ENCODE measurements around the gene GPR158.

Gene GPR158

GRCh38 chr10:25405871-25406270 is 231.1 kb downstream of the GPR158 start:
- DNase-seq (ENCODE audit: low spot score) = no peak

- DNase-seq (ENCODE audit: low spot score) = no peak
Measured at GRCh38 chr10:25417611-25418010, 242.8 kb downstream of the GPR158 start.

- no peak for DNase-seq (ENCODE audit: low spot score)
Measured at GRCh38 chr10:25425776-25426175, 251.0 kb downstream of the GPR158 start.

- no peak for DNase-seq (ENCODE audit: low spot score)
Measured at GRCh38 chr10:25436431-25436830, 261.6 kb downstream of the GPR158 start.

DNA sequence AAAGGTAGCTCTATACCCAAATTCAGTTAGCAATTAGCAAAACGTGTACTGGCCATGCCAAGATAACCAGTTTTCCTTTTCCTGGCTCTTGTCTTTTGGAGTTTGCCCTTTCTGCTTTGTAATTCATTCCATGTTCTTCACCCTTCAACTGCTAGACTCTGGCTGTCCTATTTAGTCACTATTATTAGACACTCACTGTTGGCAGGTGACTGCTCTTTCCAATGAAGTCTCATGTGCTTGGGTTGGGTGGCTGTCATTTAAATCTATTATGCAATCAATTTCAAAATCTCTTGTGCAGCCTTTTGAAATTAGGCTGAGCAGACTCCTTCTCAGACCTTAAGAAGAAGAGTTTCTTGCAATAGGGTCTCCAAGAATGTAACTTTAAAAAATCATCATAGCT is 266.5 kb downstream of the GPR158 start:
- DNase-seq (ENCODE audit: low spot score) = no peak

DNA sequence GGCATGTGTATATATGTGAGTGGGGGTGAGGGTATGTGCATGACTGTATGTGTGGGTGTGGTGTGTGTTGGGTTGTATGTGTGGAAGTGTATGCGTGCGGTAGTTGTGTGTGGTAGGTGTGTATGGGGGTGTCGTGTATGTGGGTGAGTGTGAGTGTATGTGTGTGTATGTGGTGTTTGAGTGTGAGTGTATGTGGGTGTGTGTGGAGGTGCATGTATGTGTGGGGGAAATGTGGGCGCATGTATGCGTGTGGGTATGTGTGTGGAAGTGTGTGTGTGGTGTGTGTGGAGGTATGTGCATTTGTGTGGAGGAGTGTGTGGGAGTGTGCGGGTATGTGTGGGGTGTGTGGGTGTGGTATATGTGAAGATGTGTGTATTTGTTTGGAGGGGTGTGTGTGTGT is 269.5 kb downstream of the GPR158 start:
- no peak for DNase-seq (ENCODE audit: low spot score)

DNA sequence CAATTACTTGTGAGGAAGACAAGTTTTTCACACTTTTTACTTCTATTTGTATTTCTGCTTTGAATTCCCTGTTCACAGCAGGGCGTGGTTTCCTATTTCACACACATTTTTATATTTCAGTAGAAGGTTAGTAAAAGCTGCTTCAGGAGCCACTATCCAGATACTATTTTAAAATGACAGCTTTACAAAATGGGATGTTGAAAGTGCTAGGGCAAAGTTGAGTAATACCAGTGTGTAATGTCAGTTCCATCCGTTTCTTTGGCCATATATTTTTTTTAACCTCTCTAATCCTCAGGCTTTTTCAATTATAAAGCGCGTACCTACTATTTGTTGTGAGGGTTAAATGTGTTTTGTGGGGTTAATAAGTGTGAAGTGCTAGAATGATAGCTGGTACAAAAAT is 276.6 kb downstream of the GPR158 start:
- DNase-seq (ENCODE audit: low spot score) = no peak

- no peak for DNase-seq (ENCODE audit: low spot score)
Measured at GRCh38 chr10:25453619-25454018, 278.8 kb downstream of the GPR158 start.

DNA sequence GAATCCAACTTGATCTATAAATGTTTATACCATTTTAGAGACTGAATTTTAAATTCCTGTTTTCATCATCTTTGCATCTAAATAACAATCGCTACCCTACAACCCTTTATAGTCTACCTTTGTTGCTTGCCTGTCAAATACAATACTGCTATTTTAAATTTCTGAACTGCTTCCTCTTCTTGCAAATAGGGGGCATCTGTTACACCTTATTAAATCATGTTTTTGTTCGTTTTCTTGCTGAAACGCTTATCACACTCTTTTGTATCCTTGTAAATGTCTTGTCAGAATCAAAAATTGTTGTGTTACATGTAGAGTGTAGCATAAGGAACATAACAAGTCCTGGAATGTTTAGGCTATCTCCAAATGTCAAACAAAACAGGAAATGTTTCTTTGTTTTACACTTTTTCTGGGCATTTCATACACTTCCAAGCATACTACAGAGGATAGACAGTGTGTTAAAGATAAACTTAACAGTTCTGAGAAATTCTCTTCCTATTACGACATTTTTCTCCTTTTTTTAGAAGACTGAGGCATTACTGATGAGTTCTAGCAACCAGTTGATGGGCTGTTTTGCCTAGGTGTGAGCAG is 281.3 kb downstream of the GPR158 start:
- no peak for DNase-seq (ENCODE audit: low spot score)

- no peak for DNase-seq (ENCODE audit: low spot score)
Measured at GRCh38 chr10:25457552-25457951, 282.8 kb downstream of the GPR158 start.

DNA sequence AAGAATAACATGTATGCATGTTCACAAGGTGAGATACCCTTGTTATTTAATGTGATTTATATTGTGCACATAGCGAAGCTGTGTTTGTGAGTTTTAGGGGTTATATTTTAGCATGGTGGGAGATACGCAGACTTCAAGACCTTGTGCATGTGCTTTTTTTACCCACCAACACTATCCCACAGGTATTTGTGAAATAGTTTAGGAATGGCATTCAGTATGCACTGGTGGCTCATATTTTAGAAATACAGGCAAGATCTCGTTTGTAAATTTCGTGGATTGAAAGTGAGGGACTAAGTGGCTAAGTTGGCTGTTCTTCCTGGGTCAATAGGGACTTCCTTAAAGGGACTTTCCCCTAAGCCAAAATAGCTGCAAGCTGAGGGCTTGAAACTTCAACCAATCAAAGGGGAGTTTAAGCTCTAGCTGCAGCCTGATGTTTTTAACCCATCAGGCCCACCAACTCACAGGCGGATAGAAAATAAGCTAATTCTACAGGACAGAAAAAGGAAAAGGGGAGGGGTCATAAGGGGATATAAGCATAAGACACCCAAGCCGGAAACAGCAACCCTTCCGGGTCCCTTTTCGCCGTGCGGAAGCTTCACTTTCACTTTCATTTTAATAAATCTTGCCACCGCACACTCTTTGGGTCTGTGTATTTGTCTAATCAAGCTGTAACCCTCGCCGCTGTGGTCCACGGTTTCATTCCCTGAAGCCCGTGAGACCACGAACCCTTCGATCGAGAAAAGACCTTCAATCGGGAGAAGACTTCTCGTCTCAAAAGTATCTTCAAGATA is 291.0 kb downstream of the GPR158 start:
- DNase-seq (ENCODE audit: low spot score) = peak; percentile 6

- no peak for DNase-seq (ENCODE audit: low spot score)
Measured at GRCh38 chr10:25467881-25468280, 293.1 kb downstream of the GPR158 start.

GRCh38 chr10:25481467-25481866 is 306.7 kb downstream of the GPR158 start:
- no peak for DNase-seq (ENCODE audit: low spot score)

DNA sequence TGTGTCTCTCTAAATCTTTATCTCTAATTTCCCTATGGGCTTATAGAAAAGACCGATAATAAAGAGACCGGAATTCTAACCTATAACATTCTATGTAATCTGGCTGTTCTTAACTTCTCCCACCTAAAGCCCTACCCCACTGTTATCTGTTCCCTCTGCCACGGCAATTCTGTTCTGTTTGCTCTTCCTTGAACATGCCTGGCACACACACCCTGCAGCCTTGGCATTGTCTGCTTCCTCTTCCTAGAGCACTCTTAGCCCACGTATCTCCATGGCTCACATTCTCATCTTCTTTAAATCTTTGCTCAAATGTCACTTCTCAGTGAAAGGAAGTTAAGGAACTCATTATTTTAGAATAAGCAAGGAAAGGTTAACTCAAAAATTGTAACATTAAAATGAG is 309.2 kb downstream of the GPR158 start:
- no peak for DNase-seq (ENCODE audit: low spot score)

- no peak for DNase-seq (ENCODE audit: low spot score)
Measured at GRCh38 chr10:25487266-25487665, 312.5 kb downstream of the GPR158 start.

- no peak for DNase-seq (ENCODE audit: low spot score)
Measured at GRCh38 chr10:25492040-25492439, 317.2 kb downstream of the GPR158 start.

DNA sequence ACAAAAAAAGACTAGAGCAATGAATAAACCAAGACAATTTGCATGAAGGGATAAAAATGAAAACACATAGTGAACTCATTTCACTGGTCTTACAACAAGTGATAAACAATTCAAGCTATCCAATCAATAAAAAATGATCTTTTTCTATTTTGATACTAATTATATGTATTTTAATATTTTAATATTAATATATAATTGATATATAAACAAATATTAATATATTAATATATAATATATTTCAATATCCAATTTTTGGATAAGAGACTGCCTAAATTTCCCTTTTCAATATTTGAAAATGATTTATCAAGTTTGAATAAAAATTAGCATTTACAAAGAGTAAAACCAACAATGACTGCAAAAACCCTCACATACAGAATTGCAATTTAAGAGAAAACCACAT is 317.9 kb downstream of the GPR158 start:
- no peak for DNase-seq (ENCODE audit: low spot score)

GRCh38 chr10:25493122-25493893 is 318.5 kb downstream of the GPR158 start:
- DNase-seq (ENCODE audit: low spot score) = no peak

DNA sequence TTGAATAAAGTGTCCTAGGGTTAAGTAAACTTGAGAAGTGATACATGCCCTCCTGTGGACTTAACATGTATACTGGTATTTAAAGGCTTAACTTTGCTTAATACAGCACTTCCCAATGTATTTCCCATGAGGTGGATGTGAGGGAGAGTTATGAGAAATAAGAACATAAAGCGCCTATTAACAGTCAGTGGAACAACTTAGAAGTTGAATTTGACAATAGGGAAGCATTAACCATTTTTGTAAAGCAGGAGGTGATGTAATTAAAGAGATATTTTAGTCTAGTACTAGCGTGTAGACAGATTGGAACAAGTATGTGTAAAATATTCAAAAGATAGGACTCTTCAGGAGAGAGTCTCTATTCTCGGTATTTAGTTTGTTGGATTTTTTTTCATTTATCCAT is 322.4 kb downstream of the GPR158 start:
- no peak for DNase-seq (ENCODE audit: low spot score)

- no peak for DNase-seq (ENCODE audit: low spot score)
Measured at GRCh38 chr10:25498645-25499044, 323.8 kb downstream of the GPR158 start.

DNA sequence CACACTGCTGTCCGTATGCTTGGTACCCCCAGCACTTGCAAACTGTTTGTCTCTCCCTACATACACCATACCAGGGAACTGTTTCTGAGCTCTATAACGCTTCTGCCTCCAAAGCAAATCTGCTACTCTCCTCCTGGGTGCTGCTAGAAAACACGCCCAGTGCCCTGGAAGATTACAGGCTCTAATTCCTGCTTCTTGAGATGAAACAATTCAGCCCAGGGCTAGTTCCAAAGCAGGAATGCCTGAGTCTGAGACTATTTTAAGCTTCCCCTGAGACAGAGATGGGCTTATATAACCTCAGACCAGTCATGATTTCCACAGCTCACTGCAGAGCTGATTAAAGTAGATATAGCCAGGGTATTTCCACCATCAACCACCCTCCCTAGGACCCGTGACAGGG is 327.1 kb downstream of the GPR158 start:
- DNase-seq (ENCODE audit: low spot score) = no peak

GRCh38 chr10:25502453-25502852 is 327.7 kb downstream of the GPR158 start:
- DNase-seq (ENCODE audit: low spot score) = no peak

GRCh38 chr10:25504306-25504705 is 329.5 kb downstream of the GPR158 start:
- DNase-seq (ENCODE audit: low spot score) = no peak

Measured in HuH-7.5 (cell line).